NB4 (cell line): ENCODE results near the gene SH3GL3.

Experiments used
- CTCF ChIP-seq: IDR thresholded peaks from one replicate; pipeline ENCODE4 v1.5.1; 2012; ENCODE audit warnings: low read depth, low read length
- MAX ChIP-seq: IDR thresholded peaks from 2 replicates; pipeline ENCODE4 v1.6.1; 2011; ENCODE audit warnings: low read depth, low read length
- MYC ChIP-seq: IDR thresholded peaks from 2 replicates; pipeline ENCODE4 v1.6.1; 2011; ENCODE audit warnings: low read depth, low read length
- POLR2A ChIP-seq: IDR thresholded peaks from 2 replicates; pipeline ENCODE4 v1.6.1; 2011; ENCODE audit warnings: mild to moderate bottlenecking; ENCODE audit not compliant: insufficient read length; ENCODE audit errors: extremely low read depth

- no peak for TF ChIP-seq MAX
- no peak for TF ChIP-seq CTCF
- TF ChIP-seq POLR2A, result no peak
- no peak for TF ChIP-seq MYC
Observed at GRCh38 chr15:83654379-83655236, 207.5 kb downstream of the SH3GL3 start.
